IPS DF 6.9 (cell line): ENCODE data around the gene GABRG3.

ENCODE experiments used
- DNase-seq: peaks from one replicate; pipeline ENCODE4 v3.0.0-alpha.2; 2013; ENCODE audit warnings: low read depth, low spot score
- H3K27ac ChIP-seq: one replicate; pipeline ENCODE4 v1.5.1; 2013; ENCODE audit warnings: low read length, control low read depth
- H3K27me3 ChIP-seq: 2 replicates; pipeline ENCODE4 v1.6.1; 2013; ENCODE audit warnings: mild to moderate bottlenecking, low read length; ENCODE audit not compliant: control insufficient read depth, insufficient read depth
- H3K36me3 ChIP-seq: 2 replicates; pipeline ENCODE4 v1.6.1; 2013; ENCODE audit warnings: low read length; ENCODE audit not compliant: control insufficient read depth, insufficient read depth
- H3K4me1 ChIP-seq: 2 replicates; pipeline ENCODE4 v1.6.1; 2013; ENCODE audit warnings: low read length; ENCODE audit not compliant: control insufficient read depth, insufficient read depth
- H3K4me3 ChIP-seq: 2 replicates; pipeline ENCODE4 v1.5.1; 2013; ENCODE audit warnings: mild to moderate bottlenecking, low read length
- H3K9me3 ChIP-seq: 2 replicates; pipeline ENCODE4 v1.6.1; 2013; ENCODE audit warnings: low read length, inconsistent platforms; ENCODE audit not compliant: control insufficient read depth, insufficient read depth
- WGBS: extraction: QIAGEN DNeasy Blood & Tissue Kit; methylation state at CpG from one replicate; pipeline ENCODE4 v1.1.7; 2013; ENCODE audit warnings: mixed read lengths, missing lambda C conversion rate; ENCODE audit not compliant: insufficient read length, insufficient coverage; 5-methylcytosine and 5-hydroxymethylcytosine counted together

GABRG3 gene

DNA sequence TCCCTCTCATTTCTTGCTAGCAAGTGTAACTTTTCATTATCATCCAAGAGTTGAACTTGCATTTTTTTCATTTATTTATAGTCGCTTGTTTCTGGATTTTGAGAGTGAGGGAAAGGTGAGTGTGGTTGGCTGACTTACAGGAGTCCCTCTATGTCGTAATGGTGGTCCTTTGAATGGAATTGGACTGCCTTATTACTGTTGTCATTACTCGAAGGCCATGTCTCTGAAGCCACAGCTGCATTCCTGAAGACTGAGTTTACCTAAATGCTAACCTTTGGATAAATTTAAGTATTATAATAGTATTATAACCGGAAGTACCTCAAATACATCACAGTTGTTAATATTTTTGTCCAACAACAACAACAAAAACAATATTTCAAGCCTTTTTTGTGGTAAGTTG lies 488.9 kb downstream of the GABRG3 start:
- DNase-seq, result no peak
- H3K27me3 ChIP-seq, result no peaks in the 10 kb centered on the region
- no peaks in the 10 kb centered on the region for H3K36me3 ChIP-seq
- H3K4me3 ChIP-seq, result no peak overlapping the region
- H3K9me3 ChIP-seq, result peaks cover 3% of the 10 kb centered on the region; the same call in 1 of the 2 replicates
- no peak overlapping the region for H3K27ac ChIP-seq
- no CpG with 5 or more reads among the region's 4 CpGs for WGBS
- no peaks in the 10 kb centered on the region for H3K4me1 ChIP-seq

DNA sequence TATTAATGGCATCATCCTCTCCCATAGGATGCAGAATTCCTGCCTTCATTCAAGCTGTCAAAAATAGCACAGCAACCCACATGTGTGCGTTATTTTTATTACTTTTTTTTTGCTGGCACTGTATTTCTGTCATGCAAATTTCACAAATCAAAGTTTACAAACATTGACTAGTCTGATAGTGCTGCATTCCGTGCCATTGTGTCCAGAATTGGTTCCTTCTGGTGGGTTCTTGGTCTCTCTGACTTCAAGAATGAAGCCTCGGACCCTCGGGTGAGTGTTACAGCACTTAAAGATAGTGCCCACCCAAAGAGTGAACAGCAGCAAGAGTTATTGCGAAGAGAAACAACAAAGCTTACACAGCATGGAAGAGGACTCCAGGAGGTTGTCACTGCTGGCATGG lies 490.2 kb downstream of the GABRG3 start:
- WGBS, result no CpG with 5 or more reads among the region's 5 CpGs
- no peaks in the 10 kb centered on the region for H3K27me3 ChIP-seq
- peaks cover 3% of the 10 kb centered on the region; the same call in 1 of the 2 replicates for H3K9me3 ChIP-seq
- H3K4me3 ChIP-seq, result no peak overlapping the region
- no peak for DNase-seq
- no peak overlapping the region for H3K27ac ChIP-seq
- no peaks in the 10 kb centered on the region for H3K4me1 ChIP-seq
- no peaks in the 10 kb centered on the region for H3K36me3 ChIP-seq

DNA sequence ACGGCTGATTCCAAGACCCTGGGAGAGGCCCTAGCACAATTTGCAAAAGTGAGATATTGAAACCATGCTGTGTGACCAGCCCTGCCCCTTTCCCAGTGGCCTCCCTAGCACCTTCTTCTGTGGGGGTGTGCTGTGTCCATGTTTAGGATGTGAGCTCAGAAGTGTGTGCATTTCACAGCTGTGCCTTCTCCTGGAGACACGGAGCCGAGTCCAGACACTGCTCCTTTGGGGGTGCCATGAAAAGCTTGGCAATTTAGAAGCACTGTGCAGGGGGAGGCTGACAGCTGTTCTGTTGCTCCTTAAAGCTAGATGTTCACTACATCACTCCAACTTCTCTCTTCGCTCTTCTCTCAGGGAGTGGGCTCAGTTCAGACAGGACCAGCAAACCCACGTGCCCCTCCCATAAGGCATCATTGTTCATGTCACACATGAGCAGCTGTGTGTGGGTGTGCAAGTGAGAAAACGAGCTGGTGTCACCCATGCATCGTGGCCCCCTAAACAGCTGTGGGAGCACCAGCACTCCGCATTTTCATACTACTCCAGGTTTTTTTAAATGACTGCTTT lies 492.6 kb downstream of the GABRG3 start:
- Histone ChIP-seq H3K4me3 (no peak overlapping the region), H3K36me3 (no peaks in the 10 kb centered on the region), H3K27ac (no peak overlapping the region), H3K27me3 (no peaks in the 10 kb centered on the region), H3K4me1 (no peaks in the 10 kb centered on the region), H3K9me3 (no peaks in the 10 kb centered on the region)
- no peak for DNase-seq
- no CpG with 5 or more reads among the region's 8 CpGs for WGBS

DNA sequence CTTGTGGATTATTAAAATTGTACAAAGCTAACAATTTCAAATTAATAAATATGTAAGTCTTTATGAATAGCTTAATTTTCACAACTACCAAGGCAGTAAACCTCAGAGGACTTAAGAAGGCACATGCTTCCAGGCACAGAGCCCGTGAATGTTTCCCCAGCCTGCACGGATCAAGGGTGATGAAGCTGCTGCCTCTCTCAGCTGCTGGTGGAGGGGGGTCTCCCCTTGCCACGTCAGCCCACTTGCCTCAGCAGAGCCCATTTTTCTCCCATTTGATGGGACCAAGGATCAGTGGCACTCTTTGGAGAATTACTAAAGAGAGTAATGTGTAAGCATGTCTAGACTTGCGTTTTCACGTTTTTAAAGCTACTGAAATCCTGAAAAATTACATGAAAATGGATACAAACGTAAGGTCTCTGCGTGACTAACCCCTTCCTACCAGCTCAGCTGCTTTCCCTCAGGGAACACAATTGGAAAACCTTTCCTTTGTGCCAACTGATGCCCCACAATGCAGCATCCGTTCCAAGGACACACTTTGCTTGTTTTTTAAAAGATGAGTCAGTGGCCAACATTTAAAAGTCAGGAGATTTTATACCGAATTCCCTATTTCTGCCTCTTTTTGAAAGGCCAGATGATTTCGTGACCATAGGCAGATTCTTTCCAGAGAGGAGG lies 494.1 kb downstream of the GABRG3 start:
- Histone ChIP-seq H3K27me3 (no peaks in the 10 kb centered on the region), H3K4me3 (no peak overlapping the region), H3K36me3 (no peaks in the 10 kb centered on the region), H3K27ac (no peak overlapping the region), H3K4me1 (no peaks in the 10 kb centered on the region), H3K9me3 (no peaks in the 10 kb centered on the region)
- DNase-seq, result no peak
- no CpG with 5 or more reads among the region's 10 CpGs for WGBS

GRCh38 chr15:27466758-27467157 lies 495.8 kb downstream of the GABRG3 start:
- Histone ChIP-seq H3K4me3 (no peak overlapping the region), H3K36me3 (no peaks in the 10 kb centered on the region), H3K4me1 (no peaks in the 10 kb centered on the region), H3K27ac (no peak overlapping the region), H3K9me3 (no peaks in the 10 kb centered on the region), H3K27me3 (no peaks in the 10 kb centered on the region)
- DNase-seq, result no peak
- no CpG with 5 or more reads among the region's 2 CpGs for WGBS

DNA sequence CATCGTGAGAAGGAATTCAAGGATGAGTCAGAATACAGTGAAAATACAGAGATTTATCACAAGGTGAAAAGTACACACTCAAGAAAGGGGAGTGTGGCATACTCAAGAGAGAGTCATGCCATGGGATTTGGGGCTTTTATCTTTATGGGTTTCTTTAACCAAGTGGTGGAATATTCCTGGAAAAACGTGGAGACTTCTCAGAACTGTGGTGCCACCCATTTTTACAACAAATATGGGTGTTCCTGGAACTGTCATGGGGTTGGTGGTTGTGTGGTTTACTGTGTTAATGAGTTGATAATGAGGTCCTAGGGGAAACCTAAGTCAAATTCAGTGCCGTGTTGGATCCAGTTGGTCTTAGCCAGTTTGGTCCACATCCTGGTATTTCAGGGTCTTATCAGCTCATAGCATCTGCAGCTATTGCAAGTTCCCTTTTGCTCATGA lies 497.2 kb downstream of the GABRG3 start:
- no CpG with 5 or more reads among the region's 3 CpGs for WGBS
- Histone ChIP-seq H3K36me3 (no peaks in the 10 kb centered on the region), H3K27me3 (no peaks in the 10 kb centered on the region), H3K4me1 (no peaks in the 10 kb centered on the region), H3K27ac (no peak overlapping the region), H3K4me3 (no peak overlapping the region), H3K9me3 (no peaks in the 10 kb centered on the region)
- DNase-seq, result no peak

DNA sequence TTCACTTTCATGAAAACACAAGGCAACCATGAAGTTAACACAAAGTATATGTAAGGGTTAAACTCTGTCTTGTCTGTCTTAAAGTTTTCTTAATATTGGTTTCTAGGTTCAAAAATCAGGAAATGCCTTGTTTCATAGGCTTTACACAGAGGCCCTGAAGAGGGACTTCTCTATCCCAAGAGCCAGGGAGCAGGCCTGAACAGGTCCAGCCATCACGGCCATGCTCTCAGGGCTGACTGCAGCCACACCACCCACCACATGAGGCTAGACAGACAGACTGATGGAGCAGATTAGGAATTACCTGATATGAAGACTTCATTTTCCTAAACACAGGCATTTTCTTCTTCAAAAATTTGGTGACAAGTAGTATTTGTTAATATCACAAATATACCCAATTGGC lies 502.9 kb downstream of the GABRG3 start:
- H3K4me3 ChIP-seq, result no peak overlapping the region
- no peak for DNase-seq
- WGBS, result no CpG with 5 or more reads among the region's 1 CpG
- H3K9me3 ChIP-seq, result no peaks in the 10 kb centered on the region; the same call in 1 of the 2 replicates
- no peaks in the 10 kb centered on the region for H3K27me3 ChIP-seq
- no peaks in the 10 kb centered on the region for H3K36me3 ChIP-seq
- no peak overlapping the region for H3K27ac ChIP-seq
- no peaks in the 10 kb centered on the region for H3K4me1 ChIP-seq

- DNase-seq, result no peak
- H3K27me3 ChIP-seq, result no peaks in the 10 kb centered on the region
- no peaks in the 10 kb centered on the region; the same call in 1 of the 2 replicates for H3K9me3 ChIP-seq
- H3K27ac ChIP-seq, result no peak overlapping the region
- no peaks in the 10 kb centered on the region for H3K36me3 ChIP-seq
- H3K4me3 ChIP-seq, result no peak overlapping the region
- no peaks in the 10 kb centered on the region for H3K4me1 ChIP-seq
- 100% methylated on average over 2 of the region's 4 CpGs for WGBS
Measured at GRCh38 chr15:27475395-27475794, 504.4 kb downstream of the GABRG3 start.

- Histone ChIP-seq H3K9me3 (no peaks in the 10 kb centered on the region; the same call in 1 of the 2 replicates), H3K4me3 (no peak overlapping the region), H3K27ac (no peak overlapping the region), H3K4me1 (no peaks in the 10 kb centered on the region), H3K27me3 (no peaks in the 10 kb centered on the region), H3K36me3 (no peaks in the 10 kb centered on the region)
- no peak for DNase-seq
- no CpG with 5 or more reads among the region's 4 CpGs for whole genome bisulfite sequencing
Measured at GRCh38 chr15:27479296-27480140, 508.5 kb downstream of the GABRG3 start.

DNA sequence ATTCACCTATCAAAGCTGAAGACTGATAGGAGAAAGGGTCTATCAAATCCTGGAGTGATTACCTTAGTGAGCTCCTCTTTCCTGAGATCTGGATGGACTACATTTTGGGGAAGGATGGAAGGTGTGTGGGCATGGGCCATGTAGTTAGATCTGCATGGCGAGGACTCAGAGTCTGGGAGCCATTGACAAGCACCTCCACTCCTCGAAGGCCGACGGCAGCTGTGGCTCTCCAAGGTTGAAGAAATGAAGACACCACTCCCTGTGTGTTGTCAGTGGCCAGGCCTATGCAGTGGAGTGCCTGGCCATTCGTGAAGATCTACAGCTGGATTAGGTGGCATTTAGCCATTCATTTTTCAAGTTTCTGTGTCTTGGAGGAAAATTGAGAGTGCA lies 509.2 kb downstream of the GABRG3 start:
- no peak overlapping the region for H3K27ac ChIP-seq
- no peak overlapping the region for H3K4me3 ChIP-seq
- no peak for DNase-seq
- H3K4me1 ChIP-seq, result no peaks in the 10 kb centered on the region
- WGBS, result no CpG with 5 or more reads among the region's 5 CpGs
- H3K36me3 ChIP-seq, result no peaks in the 10 kb centered on the region
- no peaks in the 10 kb centered on the region for H3K27me3 ChIP-seq
- no peaks in the 10 kb centered on the region; the same call in 1 of the 2 replicates for H3K9me3 ChIP-seq
